Fibroblast of skin of right quadriceps (primary cell): Measurements from ENCODE around the gene UNC45A.
"Not testable (repeated sequence)": the region's sequence is repeated elsewhere in the genome, so short reads cannot be mapped to it uniquely, and the experiment has no call there.

Experiments used
- DNase-seq: peaks from one replicate; pipeline ENCODE4 v3.0.0-alpha.2; 2013

UNC45A gene, protein sequence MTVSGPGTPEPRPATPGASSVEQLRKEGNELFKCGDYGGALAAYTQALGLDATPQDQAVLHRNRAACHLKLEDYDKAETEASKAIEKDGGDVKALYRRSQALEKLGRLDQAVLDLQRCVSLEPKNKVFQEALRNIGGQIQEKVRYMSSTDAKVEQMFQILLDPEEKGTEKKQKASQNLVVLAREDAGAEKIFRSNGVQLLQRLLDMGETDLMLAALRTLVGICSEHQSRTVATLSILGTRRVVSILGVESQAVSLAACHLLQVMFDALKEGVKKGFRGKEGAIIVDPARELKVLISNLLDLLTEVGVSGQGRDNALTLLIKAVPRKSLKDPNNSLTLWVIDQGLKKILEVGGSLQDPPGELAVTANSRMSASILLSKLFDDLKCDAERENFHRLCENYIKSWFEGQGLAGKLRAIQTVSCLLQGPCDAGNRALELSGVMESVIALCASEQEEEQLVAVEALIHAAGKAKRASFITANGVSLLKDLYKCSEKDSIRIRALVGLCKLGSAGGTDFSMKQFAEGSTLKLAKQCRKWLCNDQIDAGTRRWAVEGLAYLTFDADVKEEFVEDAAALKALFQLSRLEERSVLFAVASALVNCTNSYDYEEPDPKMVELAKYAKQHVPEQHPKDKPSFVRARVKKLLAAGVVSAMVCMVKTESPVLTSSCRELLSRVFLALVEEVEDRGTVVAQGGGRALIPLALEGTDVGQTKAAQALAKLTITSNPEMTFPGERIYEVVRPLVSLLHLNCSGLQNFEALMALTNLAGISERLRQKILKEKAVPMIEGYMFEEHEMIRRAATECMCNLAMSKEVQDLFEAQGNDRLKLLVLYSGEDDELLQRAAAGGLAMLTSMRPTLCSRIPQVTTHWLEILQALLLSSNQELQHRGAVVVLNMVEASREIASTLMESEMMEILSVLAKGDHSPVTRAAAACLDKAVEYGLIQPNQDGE

DNA sequence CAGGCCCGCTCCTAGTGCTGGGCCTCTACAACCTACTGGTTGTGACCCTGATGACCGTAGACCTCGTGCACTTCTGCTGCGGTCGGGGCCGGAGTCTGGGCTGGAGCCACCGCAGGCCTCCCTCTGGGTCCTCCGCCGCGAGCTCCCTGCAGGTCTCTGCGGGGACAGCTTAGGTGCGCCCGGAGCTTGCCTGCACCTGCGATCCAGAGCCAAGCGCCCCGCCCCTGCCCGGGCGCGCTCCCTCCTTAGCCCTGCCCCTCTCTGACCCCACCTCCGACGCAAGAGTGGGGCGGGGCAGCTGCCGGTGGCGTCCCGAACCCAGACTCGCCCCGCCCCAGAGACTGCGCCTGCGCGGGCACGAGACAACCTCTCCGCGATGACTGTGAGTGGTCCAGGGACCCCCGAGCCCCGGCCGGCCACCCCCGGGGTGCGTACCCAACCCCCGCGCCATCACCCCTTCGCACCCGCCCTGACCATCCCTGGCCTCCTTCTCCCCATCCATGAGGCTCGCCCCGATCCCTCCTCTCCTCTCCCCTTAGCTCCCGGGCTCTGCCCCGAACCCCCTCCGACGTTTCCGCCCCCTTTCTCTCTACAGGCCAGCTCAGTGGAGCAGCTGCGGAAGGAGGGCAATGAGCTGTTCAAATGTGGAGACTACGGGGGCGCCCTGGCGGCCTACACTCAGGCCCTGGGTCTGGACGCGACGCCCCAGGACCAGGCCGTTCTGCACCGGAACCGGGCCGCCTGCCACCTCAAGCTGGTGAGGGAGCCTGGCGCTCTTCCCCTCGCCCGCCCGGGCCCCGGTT, at the start of gene UNC45A:
TSS of gene UNC45A (plus strand) at position 337 of the 803 bp plus-strand sequence. CDS start at position 377, 40 bp downstream.
- DNase-seq = peak; percentile 79

DNA sequence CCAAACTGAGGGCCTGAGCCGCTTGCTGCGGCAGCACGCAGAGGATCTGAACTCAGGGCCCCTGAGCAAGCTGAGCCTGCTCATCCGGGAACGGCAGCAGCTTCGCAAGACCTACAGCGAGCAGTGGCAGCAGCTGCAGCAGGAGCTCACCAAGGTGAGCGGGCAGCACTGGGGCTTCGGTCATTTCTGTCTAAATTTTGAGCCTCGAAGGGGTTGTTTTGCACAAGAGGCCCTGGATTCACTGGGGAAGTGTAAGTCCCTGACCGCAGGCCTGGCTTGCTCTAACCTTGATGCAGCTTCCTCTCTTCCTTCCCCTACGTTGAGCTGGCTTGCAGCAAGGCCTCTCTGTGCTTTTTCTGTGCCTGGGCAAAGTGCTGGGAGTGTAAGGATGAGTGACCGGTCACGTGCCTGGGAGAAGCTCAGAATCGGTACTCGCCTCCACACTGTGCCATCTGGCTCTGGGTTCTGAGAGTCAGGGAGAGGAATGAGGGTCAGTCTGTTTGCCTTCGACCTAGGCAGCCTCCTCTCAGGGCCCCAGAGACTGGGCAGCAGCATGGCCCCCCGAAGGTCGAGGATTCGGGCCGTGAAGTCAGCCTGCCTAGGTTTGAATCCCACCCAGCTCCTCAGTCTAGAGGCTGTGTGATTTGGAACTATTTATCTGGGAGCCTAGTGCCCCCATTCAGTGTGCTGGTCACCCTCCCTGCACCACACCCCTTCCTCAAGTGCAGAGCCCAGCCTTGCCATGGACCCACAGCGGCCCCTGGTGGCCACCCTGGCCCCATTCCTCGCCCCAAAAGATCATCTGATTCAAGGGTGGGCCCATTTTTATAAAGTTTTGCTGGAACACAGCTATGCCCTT, 49.4 kb upstream of the UNC45A start:
- peak; percentile 64 for DNase-seq

DNA sequence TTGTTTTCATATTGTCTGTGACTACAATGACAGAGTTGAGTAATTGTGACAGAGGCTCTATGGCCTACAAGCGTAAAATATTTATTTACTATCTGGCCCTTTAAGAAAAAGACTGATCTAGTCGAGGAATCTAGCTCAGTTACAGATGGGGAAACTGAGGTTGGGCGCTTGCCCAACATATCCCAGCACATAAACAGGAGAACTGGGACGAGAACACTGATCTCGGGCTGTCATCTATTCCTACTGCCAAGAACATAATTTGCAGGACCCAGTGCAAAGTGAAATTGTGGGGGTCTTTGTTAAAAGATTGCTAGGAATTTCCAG, 48.8 kb upstream of the UNC45A start:
- DNase-seq = no peak

DNA sequence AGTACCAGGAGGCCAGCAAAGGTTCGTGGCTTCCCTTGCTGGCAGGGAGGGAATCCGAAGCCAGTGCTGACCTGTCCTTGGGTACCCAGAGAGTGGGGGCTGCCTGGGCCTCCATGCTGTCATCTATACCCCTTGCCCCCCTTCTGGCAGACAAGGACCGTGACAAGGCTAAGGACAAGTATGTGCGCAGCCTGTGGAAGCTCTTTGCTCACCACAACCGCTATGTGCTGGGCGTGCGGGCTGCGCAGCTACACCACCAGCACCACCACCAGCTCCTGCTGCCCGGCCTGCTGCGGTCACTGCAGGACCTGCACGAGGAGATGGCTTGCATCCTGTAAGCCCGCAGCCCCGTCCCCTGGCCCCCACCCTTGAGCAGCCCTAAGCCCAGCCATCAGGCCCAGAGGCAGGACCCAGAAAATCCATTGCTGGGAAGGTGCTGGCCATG, 48.0 kb upstream of the UNC45A start:
- no peak for DNase-seq

DNA sequence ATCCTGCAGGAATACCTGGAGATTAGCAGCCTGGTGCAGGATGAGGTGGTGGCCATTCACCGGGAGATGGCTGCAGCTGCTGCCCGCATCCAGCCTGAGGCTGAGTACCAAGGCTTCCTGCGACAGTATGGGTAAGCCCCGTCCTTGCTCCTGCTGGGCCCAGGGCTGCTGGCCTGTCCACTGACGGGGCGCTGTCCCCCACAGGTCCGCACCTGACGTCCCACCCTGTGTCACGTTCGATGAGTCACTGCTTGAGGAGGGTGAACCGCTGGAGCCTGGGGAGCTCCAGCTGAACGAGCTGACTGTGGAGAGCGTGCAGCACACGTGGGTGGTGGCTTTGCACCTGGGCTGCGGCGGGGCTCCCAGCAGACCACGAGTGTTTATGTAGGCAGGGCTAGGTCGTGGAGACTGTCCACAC, 45.8 kb upstream of the UNC45A start:
- no peak for DNase-seq

DNA sequence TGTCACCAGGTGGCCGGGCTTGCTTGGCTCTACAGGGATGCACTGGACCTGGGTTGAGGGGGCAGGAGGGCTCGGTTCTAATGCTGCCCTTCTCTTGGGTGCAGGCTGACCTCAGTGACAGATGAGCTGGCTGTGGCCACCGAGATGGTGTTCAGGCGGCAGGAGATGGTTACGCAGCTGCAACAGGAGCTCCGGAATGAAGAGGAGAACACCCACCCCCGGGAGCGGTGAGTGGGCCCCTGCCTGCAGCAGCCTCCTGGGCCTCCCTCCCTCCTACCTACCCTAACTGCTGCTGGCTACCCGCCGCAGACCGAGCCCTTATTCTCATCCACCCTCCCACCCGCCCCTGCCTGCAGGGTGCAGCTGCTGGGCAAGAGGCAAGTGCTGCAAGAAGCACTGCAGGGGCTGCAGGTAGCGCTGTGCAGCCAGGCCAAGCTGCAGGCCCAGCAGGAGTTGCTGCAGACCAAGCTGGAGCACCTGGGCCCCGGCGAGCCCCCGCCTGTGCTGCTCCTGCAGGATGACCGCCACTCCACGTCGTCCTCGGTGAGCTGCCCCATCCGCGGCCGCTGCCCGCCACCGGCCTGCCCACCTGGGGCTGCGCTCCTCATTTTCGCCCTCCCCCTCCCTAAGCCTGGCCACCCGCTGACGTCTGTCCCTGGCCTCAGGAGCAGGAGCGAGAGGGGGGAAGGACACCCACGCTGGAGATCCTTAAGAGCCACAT, 45.2 kb upstream of the UNC45A start:
- no peak for DNase-seq

DNA sequence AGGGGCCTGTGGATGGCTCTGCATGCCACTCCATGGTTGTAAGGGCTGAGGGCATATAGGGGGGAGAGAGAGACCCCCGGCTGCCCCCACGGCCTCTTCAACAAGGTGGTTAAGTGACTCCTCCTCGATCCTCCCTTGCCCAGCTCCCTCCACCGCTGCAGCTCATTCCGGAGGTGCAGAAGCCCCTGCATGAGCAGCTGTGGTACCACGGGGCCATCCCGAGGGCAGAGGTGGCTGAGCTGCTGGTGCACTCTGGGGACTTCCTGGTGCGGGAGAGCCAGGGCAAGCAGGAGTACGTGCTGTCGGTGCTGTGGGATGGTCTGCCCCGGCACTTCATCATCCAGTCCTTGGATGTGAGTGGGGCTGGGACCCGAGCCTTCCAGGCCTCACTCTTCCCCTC, 44.2 kb upstream of the UNC45A start:
- no peak for DNase-seq

DNA sequence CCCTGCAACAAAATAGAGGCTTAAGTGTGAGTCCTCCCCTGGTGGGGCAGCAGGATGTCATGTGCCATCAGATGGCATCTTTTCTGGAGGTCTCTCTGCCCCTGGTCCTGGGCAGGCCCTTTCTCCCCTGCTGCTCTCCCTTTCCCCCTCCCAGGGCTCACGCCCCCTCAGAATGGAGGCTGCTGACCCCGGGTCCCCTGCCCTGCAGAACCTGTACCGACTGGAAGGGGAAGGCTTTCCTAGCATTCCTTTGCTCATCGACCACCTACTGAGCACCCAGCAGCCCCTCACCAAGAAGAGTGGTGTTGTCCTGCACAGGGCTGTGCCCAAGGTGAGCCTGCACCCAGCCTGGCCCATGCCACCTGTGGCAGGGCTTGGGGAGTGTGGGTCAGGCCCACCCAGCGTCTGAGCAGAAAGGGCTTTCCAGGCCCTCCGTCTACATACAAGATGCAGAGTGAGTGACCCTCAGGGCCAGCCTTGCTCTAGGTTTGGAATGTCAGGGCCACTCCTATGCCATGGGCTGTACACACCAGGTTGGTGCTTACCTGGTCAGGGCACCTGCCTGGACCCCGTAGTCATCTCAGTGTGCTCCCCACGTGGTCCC, 43.6 kb upstream of the UNC45A start:
- DNase-seq = no peak

DNA sequence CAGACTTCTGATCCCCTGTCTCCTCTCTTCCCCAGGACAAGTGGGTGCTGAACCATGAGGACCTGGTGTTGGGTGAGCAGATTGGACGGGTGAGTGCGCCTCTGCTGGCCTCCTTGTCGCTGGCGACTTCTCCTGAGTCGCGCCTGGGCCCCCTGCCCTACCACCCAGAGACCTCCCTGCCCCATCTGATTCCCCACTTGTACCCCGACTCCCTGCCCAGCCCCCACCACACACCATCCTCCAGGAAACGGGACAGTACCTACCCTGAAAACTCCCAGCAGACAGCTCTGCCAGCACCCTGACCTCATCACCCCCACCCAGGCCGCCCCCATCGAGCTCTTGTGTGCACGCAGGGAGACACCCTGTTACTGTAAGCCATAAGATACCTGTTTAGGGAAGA, 43.1 kb upstream of the UNC45A start:
- no peak for DNase-seq

DNA sequence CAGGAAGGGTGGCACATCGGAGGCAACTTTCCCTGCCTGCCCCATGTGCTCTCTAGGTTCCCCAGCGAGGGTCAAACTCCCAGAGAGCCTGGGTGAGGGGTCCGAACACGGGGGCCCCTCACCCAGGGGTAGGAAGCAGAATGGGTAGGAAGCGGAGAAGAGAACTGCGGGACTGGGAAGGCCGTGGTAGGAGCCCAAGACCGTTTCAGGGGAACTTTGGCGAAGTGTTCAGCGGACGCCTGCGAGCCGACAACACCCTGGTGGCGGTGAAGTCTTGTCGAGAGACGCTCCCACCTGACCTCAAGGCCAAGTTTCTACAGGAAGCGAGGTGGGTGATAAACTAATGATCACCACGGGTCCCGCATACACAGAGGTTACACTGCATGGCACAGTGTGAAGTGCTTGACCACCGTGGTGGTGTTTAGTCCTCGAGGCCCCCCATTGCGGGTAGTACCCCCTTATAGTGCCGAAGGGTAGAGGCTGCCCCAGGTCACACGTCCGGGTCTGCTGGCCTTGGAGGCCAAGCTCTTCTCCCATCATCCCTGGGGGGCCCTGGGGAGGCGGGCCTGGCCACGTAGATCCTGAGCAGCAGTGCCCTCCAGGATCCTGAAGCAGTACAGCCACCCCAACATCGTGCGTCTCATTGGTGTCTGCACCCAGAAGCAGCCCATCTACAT, 42.4 kb upstream of the UNC45A start:
- DNase-seq = no peak

DNA sequence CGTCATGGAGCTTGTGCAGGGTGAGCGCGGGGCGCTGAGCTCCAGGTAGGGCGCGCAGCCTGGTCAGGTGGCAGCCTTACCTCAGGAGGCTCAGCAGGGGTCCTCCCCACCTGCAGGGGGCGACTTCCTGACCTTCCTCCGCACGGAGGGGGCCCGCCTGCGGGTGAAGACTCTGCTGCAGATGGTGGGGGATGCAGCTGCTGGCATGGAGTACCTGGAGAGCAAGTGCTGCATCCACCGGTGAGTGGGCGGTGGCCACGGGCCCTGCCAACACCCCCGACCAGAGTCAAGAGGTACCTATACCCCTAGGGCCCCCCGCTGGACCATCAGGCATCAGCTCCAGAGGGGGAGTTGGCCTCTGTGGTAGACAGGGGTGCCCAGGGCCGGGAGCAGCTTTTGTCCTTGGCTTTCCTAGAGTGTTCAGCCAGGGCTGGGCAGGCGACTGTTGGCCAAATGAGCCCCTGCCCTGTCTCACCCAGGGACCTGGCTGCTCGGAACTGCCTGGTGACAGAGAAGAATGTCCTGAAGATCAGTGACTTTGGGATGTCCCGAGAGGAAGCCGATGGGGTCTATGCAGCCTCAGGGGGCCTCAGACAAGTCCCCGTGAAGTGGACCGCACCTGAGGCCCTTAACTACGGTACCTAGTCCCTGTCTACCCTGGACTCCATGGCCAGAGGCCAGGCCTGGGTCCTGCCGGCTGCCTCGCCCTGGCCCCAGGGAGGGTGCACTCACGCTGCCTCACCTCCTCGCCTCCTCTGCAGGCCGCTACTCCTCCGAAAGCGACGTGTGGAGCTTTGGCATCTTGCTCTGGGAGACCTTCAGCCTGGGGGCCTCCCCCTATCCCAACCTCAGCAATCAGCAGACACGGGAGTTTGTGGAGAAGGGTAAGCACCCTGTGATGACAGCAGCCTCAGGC, 41.7 kb upstream of the UNC45A start:
- no peak for DNase-seq

DNA sequence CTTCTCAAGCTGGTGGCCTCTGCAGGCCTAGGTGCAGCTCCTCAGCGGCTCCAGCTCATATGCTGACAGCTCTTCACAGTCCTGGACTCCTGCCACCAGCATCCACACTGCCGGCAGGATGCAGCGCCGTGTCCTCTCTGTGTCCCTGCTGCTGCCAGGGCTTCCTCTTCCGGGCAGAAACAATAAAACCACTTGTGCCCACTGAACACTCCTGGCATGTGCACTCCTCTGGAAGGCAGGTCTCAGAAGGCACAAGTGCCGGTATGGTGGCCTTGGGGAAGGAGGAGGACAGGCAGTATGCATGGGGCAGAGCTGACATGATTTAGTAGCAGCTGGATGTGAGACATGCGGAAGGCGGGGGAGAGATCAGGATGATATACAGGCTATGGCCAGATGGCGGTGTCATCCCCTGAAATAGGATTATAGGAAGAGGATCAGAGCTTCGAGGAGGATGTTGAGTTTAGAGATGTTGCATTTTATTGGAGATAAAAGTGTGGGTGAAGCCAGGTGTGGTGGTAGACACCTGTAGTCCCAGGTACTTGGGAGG, 39.4 kb upstream of the UNC45A start:
- DNase-seq = peak; percentile 52

DNA sequence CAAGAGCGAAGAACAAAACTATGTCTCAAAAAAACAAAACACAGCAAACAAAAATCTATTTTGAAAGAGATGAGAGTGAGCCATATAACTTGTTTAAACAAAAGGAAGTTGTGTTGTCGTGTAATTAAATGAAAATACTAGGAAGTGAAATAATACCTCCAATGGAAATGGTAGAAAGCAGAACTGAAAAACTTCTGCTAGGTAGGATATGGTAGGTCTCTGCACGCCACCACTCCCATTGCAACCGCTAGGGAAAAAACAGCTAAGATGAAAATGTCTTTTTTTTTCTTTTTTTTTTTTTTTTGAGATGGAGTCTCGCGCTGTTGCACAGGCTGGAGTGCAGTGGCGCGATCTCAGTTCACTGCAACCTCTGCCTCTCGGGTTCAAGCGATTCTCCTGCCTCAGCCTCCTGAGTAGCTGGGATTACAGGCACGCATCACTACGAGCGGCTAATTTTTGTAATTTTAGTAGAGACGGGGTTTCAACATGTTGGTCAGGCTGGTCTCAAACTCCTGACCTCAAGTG, 37.9 kb upstream of the UNC45A start:
- DNase-seq = not testable (repeated sequence)

DNA sequence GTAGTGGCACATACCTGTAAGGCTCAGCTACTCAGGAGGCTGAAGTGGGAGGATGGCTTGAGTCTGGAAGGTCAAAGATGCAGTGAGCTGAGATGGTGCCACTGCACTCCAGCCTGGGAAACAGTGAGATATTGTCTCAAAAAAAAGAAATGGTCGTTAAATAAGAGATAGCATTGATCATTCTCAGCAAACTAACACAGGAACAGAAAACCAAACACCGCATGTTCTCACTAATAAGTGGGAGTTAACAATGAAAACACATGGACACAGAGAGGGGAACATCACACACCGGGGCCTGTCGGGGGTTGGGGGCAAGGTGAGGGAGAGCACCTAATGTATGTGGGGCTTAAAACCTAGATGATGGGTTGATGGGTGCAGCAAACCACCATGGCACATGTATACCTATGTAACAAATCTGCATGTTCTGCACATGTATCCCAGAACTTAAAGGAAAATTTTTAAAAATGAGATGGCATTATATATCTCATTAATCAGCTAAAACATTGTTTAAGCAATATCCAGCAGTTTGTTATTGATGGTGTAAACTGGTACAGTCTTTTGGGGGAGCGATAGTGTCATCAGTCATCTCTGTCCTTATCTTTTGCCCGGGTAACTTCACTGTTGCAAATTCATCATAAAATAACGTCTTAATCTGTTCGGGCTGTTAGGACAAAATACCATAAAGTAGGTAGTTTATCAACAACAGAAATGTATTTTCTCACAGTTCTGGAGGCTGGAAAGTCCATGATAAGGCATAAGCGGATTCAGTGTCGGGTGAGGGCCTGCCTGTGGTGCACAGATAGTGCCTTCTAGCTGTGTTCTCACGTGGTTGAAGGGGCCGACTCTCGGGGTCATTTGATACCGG, 33.7 kb upstream of the UNC45A start:
- DNase-seq = no peak

DNA sequence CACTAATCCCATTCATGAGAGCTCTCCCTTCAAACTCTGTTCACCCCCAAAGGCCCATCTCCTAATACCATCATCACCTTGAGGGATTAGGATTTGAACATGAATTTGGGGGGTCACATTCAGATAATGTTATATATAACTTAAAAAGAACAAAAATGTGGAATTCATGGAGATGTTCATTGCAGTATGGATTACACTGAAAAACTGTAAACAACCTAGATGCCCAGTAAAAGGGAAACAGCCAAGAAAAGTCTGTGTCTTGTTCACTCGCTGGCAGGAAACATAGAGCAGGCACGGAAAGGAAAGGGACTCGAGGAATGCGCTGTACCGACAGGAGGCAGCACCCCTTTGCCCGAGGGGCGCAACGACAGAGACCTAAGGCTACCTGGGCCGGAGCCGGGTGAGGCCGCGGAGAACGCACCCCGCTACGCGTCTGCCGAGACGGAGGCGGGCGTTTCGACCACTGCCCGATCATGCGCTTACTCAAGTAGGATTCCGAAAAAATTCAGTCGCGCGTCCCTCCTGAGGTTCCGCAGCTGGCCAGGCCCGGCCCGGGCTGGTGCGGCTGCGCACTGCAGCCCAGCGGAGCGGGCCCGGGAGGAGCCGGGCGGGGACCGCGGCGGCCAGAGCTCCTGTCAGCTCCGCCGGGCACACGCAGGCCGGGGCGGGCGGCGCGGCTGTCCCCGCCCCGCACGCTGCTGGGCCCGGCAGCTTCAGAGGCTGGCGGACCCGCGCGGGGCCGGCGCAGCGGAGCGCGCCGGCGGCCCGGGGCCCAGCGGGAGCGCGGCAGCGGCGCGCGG, 32.8 kb upstream of the UNC45A start:
- peak; percentile 76 for DNase-seq

DNA sequence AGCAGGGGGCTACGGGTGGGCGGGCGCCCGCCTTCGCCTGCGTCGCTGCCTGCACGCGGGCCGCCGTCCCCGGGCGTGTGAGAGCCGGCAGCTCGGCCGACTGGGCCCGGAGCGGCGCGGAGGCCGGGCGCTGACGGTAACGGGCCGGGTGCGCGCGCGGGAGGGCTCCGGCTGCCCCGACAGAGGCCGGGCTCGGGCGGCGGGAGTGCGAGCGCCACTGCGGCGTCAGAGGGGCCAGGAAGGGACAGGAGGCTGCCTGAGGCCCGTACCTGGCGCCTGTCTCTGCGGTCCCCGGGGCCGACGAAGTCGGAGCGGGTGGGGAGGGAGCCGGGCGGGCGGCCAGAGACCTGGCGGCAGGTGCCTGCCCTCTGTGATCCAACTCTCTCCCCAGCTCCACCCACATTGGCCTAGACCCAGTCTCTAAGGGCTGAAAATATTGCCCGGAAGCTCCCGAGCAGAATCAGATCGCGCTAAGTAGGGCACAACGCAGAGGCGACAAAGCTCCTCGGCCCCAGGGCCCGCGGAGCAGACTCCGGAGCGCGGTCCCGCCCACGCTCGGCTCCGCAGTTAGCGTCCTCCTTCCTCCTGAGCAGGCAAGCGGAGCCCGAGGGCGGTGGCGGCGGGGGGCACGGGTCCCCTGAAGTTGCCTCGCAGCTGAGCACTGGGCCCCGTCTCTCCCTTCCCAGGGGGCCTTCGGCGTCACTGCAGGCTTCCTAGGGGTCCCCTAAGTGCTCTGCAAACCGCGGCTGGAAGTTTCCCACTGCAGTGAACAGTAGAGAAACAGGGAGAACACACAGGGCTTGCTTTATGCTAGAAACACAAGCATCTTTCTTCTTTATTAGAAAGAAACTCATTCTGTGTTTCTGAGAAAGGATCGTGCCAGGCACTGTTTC, 32.0 kb upstream of the UNC45A start, which contains the start of gene MAN2A2:
TSS of gene MAN2A2 (plus strand) at position 463 of the 893 bp plus-strand sequence. CDS start 906 bp downstream, outside the sequence.
- DNase-seq = peak; percentile 19
